Measurements from ENCODE around the gene CCDC85C. TPM values are rescaled to one million over a fixed set of nuclear protein-coding genes. Genes with fewer than 3 reads are reported as not detected.

The CCDC85C gene
- total and polyA plus RNA-seq, 10 of the 15 experiments (the other 5 are each of a cell fraction or from before 2014, with no cell fraction given) = 0.03 to 3.6 (median 1.1) TPM

GRCh38 chr14:99619835-99620834 is 16.1 kb upstream of the CCDC85C start:
- no peak for FAIRE-seq
- Histone ChIP-seq H3K4me2 (ENCODE audit: control insufficient read depth, insufficient read depth) (no peak overlapping the region), H3K9ac (ENCODE audit: control insufficient read depth, insufficient read depth, low read length) (no peak overlapping the region), H3K36me3 (ENCODE audit: control insufficient read depth in 2 of 2, insufficient read depth in 2 of 2, low read length in 1 of 2) (no peaks in the 10 kb centered on the region), H3K79me2 (ENCODE audit: control insufficient read depth, insufficient read depth, low read length) (no peaks in the 10 kb centered on the region), H3K27ac (ENCODE audit: control insufficient read depth, insufficient read depth) (no peak overlapping the region), H3K27me3 (replicated peaks in 1 of 2; ENCODE audit: control insufficient read depth in 2 of 2, insufficient read depth in 2 of 2, low read length in 1 of 2) (peaks cover 0 to 3% of the 10 kb centered on the region in 2 experiments; a peak in 3 of 4 replicates), H3K9me3 (replicated peaks; ENCODE audit: control insufficient read depth, insufficient read depth, low read length) (no peaks in the 10 kb centered on the region), H3K4me1 (ENCODE audit: control insufficient read depth, insufficient read depth, low read length) (no peaks in the 10 kb centered on the region), H2AFZ (ENCODE audit: control insufficient read depth, low read depth, low read length) (no peak overlapping the region), H3K4me3 (no peak overlapping the region), H4K20me1 (ENCODE audit: control insufficient read depth, insufficient read depth) (no peaks in the 10 kb centered on the region)
- in situ Hi-C loops (cut with MboI) = loop anchor here (5.0 kb wide), 1 partner anchor 98 kb away; no protein-coding TSS in a partner anchor
- no TSS peak for BruUV-seq (replicated peaks)
- intact Hi-C loops (cut with micrococcal nuclease; ENCODE audit: unreplicated experiment) = no loop called here
- WGBS (ENCODE audit: insufficient coverage, insufficient replicate concordance, low lambda C conversion rate, missing lambda C conversion rate) = 19% methylated on average over 12 of the region's 13 CpGs
- POLR2A ChIA-PET = no interaction called here
- no peak for ATAC-seq
- DNase-seq (ENCODE audit: low read depth, low spot score) = no peak
- SMC1A ChIA-PET (ENCODE audit: uncharacterized antibody, unreplicated experiment) = no interaction called here
- CTCF ChIA-PET = interaction anchor here (1.0 kb wide), 1 partner anchor 8 kb away, joined by 3 read pairs; no protein-coding TSS in a partner anchor
- RAD21 ChIA-PET (ENCODE audit: unreplicated experiment) = no interaction called here
- TF ChIP-seq HSF1 (IDR thresholded peaks at IDR 0.05; ENCODE audit: low read depth, low read length) (no peak), REST (IDR thresholded peaks at IDR 0.05; ENCODE audit: low read depth, low read length) (no peak), WRNIP1 (IDR thresholded peaks at IDR 0.05; ENCODE audit: borderline replicate concordance, low read depth, low read length) (no peak), E4F1 (IDR thresholded peaks at IDR 0.05; ENCODE audit: borderline replicate concordance, partially characterized antibody) (no peak), ETV6 (conservative IDR thresholded peaks at IDR 0.05 in 1 of 2, IDR thresholded peaks at IDR 0.05 in 1 of 2; ENCODE audit: borderline replicate concordance in 1 of 2, low read depth in 1 of 2) (no peak), TARDBP (IDR thresholded peaks at IDR 0.05; ENCODE audit: borderline replicate concordance) (no peak), POLR2AphosphoS5 (IDR thresholded peaks at IDR 0.05; ENCODE audit: low read length) (no peak), BCL11A (IDR thresholded peaks at IDR 0.05; ENCODE audit: low read depth, low read length) (no peak), DPF2 (IDR thresholded peaks at IDR 0.05) (no peak), IRF5 (IDR thresholded peaks at IDR 0.05; ENCODE audit: borderline replicate concordance) (no peak), NRF1 (conservative IDR thresholded peaks at IDR 0.05; ENCODE audit: low read depth, low read length) (no peak), IRF3 (IDR thresholded peaks at IDR 0.05) (no peak)

Measured in GM12878 (cell line).